ENCODE measurements around the gene EYA2.

The EYA2 gene

GRCh38 chr20:47050996-47051395, 156.4 kb downstream of the EYA2 start:
- Histone ChIP-seq H3K9me3 (no peaks in the 10 kb centered on the region), H3K27me3 (ENCODE audit: low read depth) (no peaks in the 10 kb centered on the region)
- in situ Hi-C loops (cut with MboI; ENCODE audit: low sequenced_read_pairs): no loop called here

GRCh38 chr20:47051936-47052526, 157.4 kb downstream of the EYA2 start:
- Histone ChIP-seq H3K4me1 (peaks cover 5% of the 10 kb centered on the region), H3K4me3 (no peak overlapping the region), H3K9me3 (no peaks in the 10 kb centered on the region), H3K36me3 (replicated peaks) (no peaks in the 10 kb centered on the region), H3K27me3 (ENCODE audit: low read depth) (no peaks in the 10 kb centered on the region)
- in situ Hi-C loops (cut with MboI; ENCODE audit: low sequenced_read_pairs): no loop called here
- DNase-seq (ENCODE audit: low spot score in 2 of 2): peak; percentile 61 to 70

More at GRCh38 chr20:47050996-47051395, 156.4 kb downstream of the EYA2 start:
- peaks cover 5% of the 10 kb centered on the region for H3K4me1 ChIP-seq
- no peaks in the 10 kb centered on the region for H3K36me3 ChIP-seq (replicated peaks)
- H3K4me3 ChIP-seq: no peak overlapping the region
- no peak for DNase-seq (ENCODE audit: low spot score in 2 of 2)

GRCh38 chr20:47054506-47054905, 159.9 kb downstream of the EYA2 start:
- Histone ChIP-seq H3K9me3 (no peaks in the 10 kb centered on the region), H3K4me3 (no peak overlapping the region), H3K27me3 (ENCODE audit: low read depth) (no peaks in the 10 kb centered on the region), H3K36me3 (replicated peaks) (no peaks in the 10 kb centered on the region), H3K4me1 (peaks cover 5% of the 10 kb centered on the region)
- in situ Hi-C loops (cut with MboI; ENCODE audit: low sequenced_read_pairs): no loop called here
- no peak for DNase-seq (ENCODE audit: low spot score in 2 of 2)

GRCh38 chr20:47054945-47055344, 160.3 kb downstream of the EYA2 start:
- Histone ChIP-seq H3K4me1 (peaks cover 5% of the 10 kb centered on the region), H3K9me3 (no peaks in the 10 kb centered on the region), H3K36me3 (replicated peaks) (no peaks in the 10 kb centered on the region), H3K4me3 (no peak overlapping the region), H3K27me3 (ENCODE audit: low read depth) (no peaks in the 10 kb centered on the region)
- in situ Hi-C loops (cut with MboI; ENCODE audit: low sequenced_read_pairs): no loop called here
- no peak for DNase-seq (ENCODE audit: low spot score in 2 of 2)

- DNase-seq (ENCODE audit: low spot score in 2 of 2): no peak
- in situ Hi-C loops (cut with MboI; ENCODE audit: low sequenced_read_pairs): no loop called here
- peaks cover 5% of the 10 kb centered on the region for H3K4me1 ChIP-seq
- no peaks in the 10 kb centered on the region for H3K27me3 ChIP-seq (ENCODE audit: low read depth)
- H3K4me3 ChIP-seq: no peak overlapping the region
- peaks cover 2% of the 10 kb centered on the region; the same call in 1 of the 2 replicates for H3K9me3 ChIP-seq
- no peaks in the 10 kb centered on the region for H3K36me3 ChIP-seq (replicated peaks)
These were observed 161.2 kb downstream of the EYA2 start for GRCh38 chr20:47055699-47056369.

- DNase-seq (ENCODE audit: low spot score in 2 of 2): no peak
- no peaks in the 10 kb centered on the region for H3K27me3 ChIP-seq (ENCODE audit: low read depth)
- no peaks in the 10 kb centered on the region for H3K36me3 ChIP-seq (replicated peaks)
- peaks cover 2% of the 10 kb centered on the region; the same call in 1 of the 2 replicates for H3K9me3 ChIP-seq
- H3K4me3 ChIP-seq: no peak overlapping the region
- no peaks in the 10 kb centered on the region for H3K4me1 ChIP-seq
- in situ Hi-C loops (cut with MboI; ENCODE audit: low sequenced_read_pairs): no loop called here
These were observed 163.0 kb downstream of the EYA2 start for GRCh38 chr20:47057661-47058060.

- no peak for DNase-seq (ENCODE audit: low spot score in 2 of 2)
- peaks cover 2% of the 10 kb centered on the region; the same call in 1 of the 2 replicates for H3K9me3 ChIP-seq
- no peaks in the 10 kb centered on the region for H3K4me1 ChIP-seq
- in situ Hi-C loops (cut with MboI; ENCODE audit: low sequenced_read_pairs): no loop called here
- H3K36me3 ChIP-seq (replicated peaks): no peaks in the 10 kb centered on the region
- H3K4me3 ChIP-seq: no peak overlapping the region
- no peaks in the 10 kb centered on the region for H3K27me3 ChIP-seq (ENCODE audit: low read depth)
These were observed 163.6 kb downstream of the EYA2 start for GRCh38 chr20:47058236-47058635.

GRCh38 chr20:47059536-47059935, 164.9 kb downstream of the EYA2 start:
- Histone ChIP-seq H3K36me3 (replicated peaks) (no peaks in the 10 kb centered on the region), H3K27me3 (ENCODE audit: low read depth) (no peaks in the 10 kb centered on the region), H3K4me1 (no peaks in the 10 kb centered on the region), H3K4me3 (no peak overlapping the region), H3K9me3 (peaks cover 2% of the 10 kb centered on the region; the same call in 1 of the 2 replicates)
- in situ Hi-C loops (cut with MboI; ENCODE audit: low sequenced_read_pairs): no loop called here
- no peak for DNase-seq (ENCODE audit: low spot score in 2 of 2)

- Histone ChIP-seq H3K36me3 (replicated peaks) (no peaks in the 10 kb centered on the region), H3K27me3 (ENCODE audit: low read depth) (no peaks in the 10 kb centered on the region), H3K9me3 (peaks cover 2% of the 10 kb centered on the region; the same call in 1 of the 2 replicates), H3K4me3 (no peak overlapping the region), H3K4me1 (no peaks in the 10 kb centered on the region)
- in situ Hi-C loops (cut with MboI; ENCODE audit: low sequenced_read_pairs): no loop called here
- DNase-seq (ENCODE audit: low spot score in 2 of 2): no peak
These were observed 166.9 kb downstream of the EYA2 start for GRCh38 chr20:47061549-47061948.

GRCh38 chr20:47062226-47062890, 167.7 kb downstream of the EYA2 start:
- Histone ChIP-seq H3K27me3 (ENCODE audit: low read depth) (no peaks in the 10 kb centered on the region), H3K4me3 (no peak overlapping the region), H3K4me1 (no peaks in the 10 kb centered on the region), H3K36me3 (replicated peaks) (no peaks in the 10 kb centered on the region), H3K9me3 (peaks cover 2% of the 10 kb centered on the region; the same call in 1 of the 2 replicates)
- in situ Hi-C loops (cut with MboI; ENCODE audit: low sequenced_read_pairs): no loop called here
- no peak for DNase-seq (ENCODE audit: low spot score in 2 of 2)

- Histone ChIP-seq H3K9me3 (peaks cover 2% of the 10 kb centered on the region; the same call in 1 of the 2 replicates), H3K36me3 (replicated peaks) (no peaks in the 10 kb centered on the region), H3K4me1 (no peaks in the 10 kb centered on the region), H3K27me3 (ENCODE audit: low read depth) (no peaks in the 10 kb centered on the region), H3K4me3 (no peak overlapping the region)
- in situ Hi-C loops (cut with MboI; ENCODE audit: low sequenced_read_pairs): no loop called here
- DNase-seq (ENCODE audit: low spot score in 2 of 2): no peak
These were observed 168.8 kb downstream of the EYA2 start for GRCh38 chr20:47063407-47063806.

- Histone ChIP-seq H3K9me3 (peaks cover 2% of the 10 kb centered on the region; the same call in 1 of the 2 replicates), H3K4me1 (no peaks in the 10 kb centered on the region), H3K4me3 (no peak overlapping the region), H3K36me3 (replicated peaks) (no peaks in the 10 kb centered on the region), H3K27me3 (ENCODE audit: low read depth) (no peaks in the 10 kb centered on the region)
- DNase-seq (ENCODE audit: low spot score in 2 of 2): no peak
- in situ Hi-C loops (cut with MboI; ENCODE audit: low sequenced_read_pairs): no loop called here
These were observed 169.2 kb downstream of the EYA2 start for GRCh38 chr20:47063808-47064207.

- no peaks in the 10 kb centered on the region for H3K36me3 ChIP-seq (replicated peaks)
- H3K4me1 ChIP-seq: no peaks in the 10 kb centered on the region
- in situ Hi-C loops (cut with MboI; ENCODE audit: low sequenced_read_pairs): no loop called here
- DNase-seq (ENCODE audit: low spot score in 2 of 2): no peak
- H3K27me3 ChIP-seq (ENCODE audit: low read depth): no peaks in the 10 kb centered on the region
- no peaks in the 10 kb centered on the region for H3K9me3 ChIP-seq
- H3K4me3 ChIP-seq: no peak overlapping the region
These were observed 172.0 kb downstream of the EYA2 start for GRCh38 chr20:47066484-47067270.
